Fibroblast of pulmonary artery (primary cell): ENCODE data around the gene ACBD6.

Experiments
- DNase-seq: peaks from one replicate; pipeline ENCODE4 v3.0.0-alpha.2; 2010; ENCODE audit warnings: low read depth
- H3K4me3 ChIP-seq: replicated peaks from 2 replicates; pipeline ENCODE4 v1.5.1; 2011; ENCODE audit warnings: low read depth, mild to moderate bottlenecking, control low read depth, low read length, moderate library complexity
- TF ChIP-seq, protein P1 (sequence below): IDR thresholded peaks from 2 replicates; pipeline ENCODE4 v1.5.1; 2011; ENCODE audit warnings: mild to moderate bottlenecking, control low read depth, low read length, inconsistent platforms; ENCODE audit errors: missing control alignments

ACBD6 gene

DNA sequence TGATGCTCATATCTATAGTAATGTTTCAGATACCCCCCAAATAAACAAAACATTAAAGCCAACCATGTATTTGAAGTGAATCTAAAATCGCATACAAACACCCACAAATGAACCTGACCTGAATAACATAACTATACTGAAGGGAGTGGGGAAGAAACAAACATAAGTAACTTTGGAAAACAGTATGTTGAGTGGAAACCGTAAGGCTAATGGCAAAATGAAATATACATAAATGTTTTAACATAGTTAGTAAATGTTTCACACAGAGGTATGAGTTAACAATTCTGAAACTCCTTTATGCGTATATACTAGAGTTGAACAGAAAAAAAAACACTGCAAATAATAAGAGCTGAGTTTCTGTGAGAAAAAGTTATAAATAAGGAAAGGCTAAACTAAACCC lies 125.6 kb downstream of the ACBD6 start:
- H3K4me3 ChIP-seq = no peak overlapping the region
- DNase-seq = no peak
- TF ChIP-seq, protein P1, sequence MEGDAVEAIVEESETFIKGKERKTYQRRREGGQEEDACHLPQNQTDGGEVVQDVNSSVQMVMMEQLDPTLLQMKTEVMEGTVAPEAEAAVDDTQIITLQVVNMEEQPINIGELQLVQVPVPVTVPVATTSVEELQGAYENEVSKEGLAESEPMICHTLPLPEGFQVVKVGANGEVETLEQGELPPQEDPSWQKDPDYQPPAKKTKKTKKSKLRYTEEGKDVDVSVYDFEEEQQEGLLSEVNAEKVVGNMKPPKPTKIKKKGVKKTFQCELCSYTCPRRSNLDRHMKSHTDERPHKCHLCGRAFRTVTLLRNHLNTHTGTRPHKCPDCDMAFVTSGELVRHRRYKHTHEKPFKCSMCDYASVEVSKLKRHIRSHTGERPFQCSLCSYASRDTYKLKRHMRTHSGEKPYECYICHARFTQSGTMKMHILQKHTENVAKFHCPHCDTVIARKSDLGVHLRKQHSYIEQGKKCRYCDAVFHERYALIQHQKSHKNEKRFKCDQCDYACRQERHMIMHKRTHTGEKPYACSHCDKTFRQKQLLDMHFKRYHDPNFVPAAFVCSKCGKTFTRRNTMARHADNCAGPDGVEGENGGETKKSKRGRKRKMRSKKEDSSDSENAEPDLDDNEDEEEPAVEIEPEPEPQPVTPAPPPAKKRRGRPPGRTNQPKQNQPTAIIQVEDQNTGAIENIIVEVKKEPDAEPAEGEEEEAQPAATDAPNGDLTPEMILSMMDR = no peak

DNA sequence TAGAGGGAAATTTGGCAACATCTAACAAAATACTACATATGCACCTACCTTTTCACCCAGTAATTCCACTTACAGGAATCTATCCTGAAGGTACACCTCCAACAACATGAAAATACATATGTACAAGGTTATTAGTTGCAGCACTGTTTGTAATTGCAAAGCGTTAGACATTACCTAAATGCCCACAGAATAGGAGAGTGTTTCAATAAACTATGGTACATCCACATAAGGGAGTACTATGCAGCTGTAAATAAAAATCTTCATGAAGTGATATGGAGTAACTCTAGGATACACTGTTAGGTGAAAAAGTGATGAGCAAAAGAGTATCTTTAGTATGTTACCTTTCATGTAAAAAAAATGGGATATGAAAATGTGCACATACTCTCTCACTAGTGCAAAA lies 126.1 kb downstream of the ACBD6 start:
- no peak overlapping the region for H3K4me3 ChIP-seq
- DNase-seq = no peak
- TF ChIP-seq, protein P1 = no peak

DNA sequence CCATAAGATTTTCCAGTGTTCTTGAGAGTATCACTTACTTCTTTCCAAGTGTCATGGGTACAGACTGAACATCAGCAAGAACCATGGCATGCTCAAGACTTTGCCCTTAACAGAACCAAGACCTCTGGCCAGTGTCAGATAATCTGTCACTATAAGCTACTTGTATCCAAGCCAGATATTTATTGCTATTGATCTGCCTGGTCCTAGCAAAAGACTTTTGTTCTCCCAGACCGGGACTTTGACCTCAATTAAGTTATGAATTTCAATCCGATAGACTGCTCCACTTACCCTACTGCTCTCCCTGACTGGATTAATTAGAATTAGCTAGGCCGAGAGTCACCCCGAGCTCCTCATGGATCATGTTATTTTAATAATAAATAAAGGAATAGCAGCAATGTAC lies 129.6 kb downstream of the ACBD6 start:
- TF ChIP-seq, protein P1 = no peak
- H3K4me3 ChIP-seq = no peak overlapping the region
- DNase-seq = no peak

DNA sequence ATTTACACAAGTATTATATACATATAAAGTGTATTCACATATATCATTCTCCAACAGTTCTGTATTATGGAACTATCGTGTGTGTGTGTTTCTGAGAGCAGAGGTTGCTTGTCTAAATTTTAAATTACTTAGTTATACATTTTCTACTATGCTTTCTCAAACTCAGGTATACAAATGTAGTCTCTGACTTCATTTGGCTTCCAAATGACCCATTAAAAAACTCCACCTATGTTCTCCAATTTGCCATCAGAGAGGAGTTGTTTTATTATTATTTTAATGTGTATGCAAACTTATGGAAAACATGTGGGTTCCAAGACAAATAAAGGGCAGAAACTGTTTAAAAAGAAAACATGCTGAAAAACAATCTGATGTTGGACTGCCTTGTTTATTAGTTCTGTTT lies 131.8 kb downstream of the ACBD6 start:
- DNase-seq = no peak
- H3K4me3 ChIP-seq = no peak overlapping the region
- TF ChIP-seq, protein P1 = no peak

DNA sequence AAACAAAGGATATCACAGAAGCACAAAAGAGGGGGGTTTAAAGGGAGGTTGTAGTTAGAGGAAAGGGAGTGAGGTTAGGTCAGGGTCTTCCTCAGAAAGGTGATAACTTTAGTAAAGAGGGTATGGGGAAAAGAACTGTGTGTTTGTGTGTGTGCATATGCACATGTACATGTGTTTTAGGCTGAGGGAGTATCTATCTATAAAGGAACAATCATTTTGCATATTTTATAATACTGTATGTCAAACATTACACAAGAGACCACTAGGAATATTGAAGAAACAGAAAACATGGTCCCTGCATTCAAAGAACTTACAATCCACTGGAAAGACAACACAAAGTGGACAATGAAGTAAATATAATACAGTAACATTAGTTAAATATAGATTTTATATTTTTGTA lies 132.2 kb downstream of the ACBD6 start:
- DNase-seq = no peak
- no peak overlapping the region for H3K4me3 ChIP-seq
- TF ChIP-seq, protein P1 = no peak

DNA sequence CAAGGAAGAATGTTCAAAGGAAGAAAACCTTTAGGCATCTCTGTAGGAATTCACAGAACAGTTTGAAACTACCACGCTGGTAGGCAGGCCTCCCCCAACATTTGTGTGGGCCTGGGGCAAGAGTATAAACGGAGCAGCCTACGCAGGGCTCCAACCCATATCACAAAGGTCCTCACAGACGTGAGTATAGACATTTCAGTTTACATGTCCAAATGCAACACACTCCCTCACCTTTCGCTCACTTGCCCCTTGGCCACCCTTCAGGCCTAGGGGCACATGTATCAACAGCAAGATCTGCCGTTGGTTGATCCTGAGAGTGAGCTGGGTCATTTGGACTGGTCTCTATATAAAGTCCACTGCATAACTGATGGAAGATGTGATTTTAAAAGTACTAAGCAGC lies 133.3 kb downstream of the ACBD6 start:
- TF ChIP-seq, protein P1 = no peak
- no peak for DNase-seq
- no peak overlapping the region for H3K4me3 ChIP-seq

DNA sequence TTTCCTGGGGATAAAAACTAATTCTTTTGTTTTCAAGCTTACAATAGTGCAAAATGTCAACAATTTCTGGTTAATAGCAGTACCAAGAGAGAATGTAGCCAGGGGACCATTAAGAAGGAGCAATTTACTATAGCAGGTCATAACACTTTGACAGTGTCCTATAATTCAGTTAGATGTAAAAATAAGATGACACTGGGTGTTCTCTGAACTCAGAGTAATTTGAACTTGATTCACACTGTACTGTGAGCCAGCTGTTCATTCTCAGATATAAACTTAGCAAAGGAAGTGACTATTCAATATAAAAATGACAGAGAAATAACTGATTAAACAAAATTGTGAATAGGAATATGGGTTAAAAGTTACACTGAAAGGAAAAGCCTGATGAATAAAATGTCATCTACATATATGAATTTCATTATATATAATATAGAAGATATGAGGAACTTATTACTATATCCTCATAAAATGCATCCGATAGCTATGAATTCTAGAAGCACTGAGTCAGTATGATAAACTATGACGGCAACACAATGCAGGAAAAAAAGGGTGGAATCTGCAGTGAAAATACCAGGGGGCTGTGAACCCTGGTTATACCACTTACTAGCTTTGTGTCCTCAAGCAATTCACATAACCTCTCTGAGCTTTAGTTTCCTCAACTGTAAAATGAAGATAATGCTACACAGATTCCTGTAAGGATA lies 135.9 kb downstream of the ACBD6 start:
- peak; percentile 53 for DNase-seq
- no peak overlapping the region for H3K4me3 ChIP-seq
- TF ChIP-seq, protein P1 = no peak
